Measurements from ENCODE around the gene DNASE1L3. TPM values are rescaled to one million over a fixed set of nuclear protein-coding genes. Genes with fewer than 3 reads are reported as not detected.

DNASE1L3 gene
- polyA plus RNA-seq (2012; ENCODE audit: insufficient read length, low read depth), result not detected

GRCh38 chr3:58210761-58211460 lies at the start of gene DNASE1L3:
TSS of gene DNASE1L3 (minus strand) at chr3:58210972. CDS start at chr3:58210906, 66 bp downstream.
- TF ChIP-seq SIN3A (IDR thresholded peaks at IDR 0.05; ENCODE audit: borderline replicate concordance, insufficient read depth, low read length) (no peak), REST (IDR thresholded peaks at IDR 0.05; ENCODE audit: insufficient read depth in 1 of 2, low read depth in 2 of 2, low read length in 2 of 2) (no peak), POLR2AphosphoS5 (IDR thresholded peaks at IDR 0.05; ENCODE audit: low read depth, low read length) (no peak)

GRCh38 chr3:58260261-58260731 lies 49.5 kb upstream of the DNASE1L3 start:
- TF ChIP-seq REST (IDR thresholded peaks at IDR 0.05; ENCODE audit: insufficient read depth in 1 of 2, low read depth in 2 of 2, low read length in 2 of 2) (no peak), SIN3A (IDR thresholded peaks at IDR 0.05; ENCODE audit: borderline replicate concordance, insufficient read depth, low read length) (no peak), POLR2AphosphoS5 (IDR thresholded peaks at IDR 0.05; ENCODE audit: low read depth, low read length) (no peak), TAF1 (IDR thresholded peaks at IDR 0.05; ENCODE audit: borderline replicate concordance, insufficient read depth, low read length) (no peak)

GRCh38 chr3:58258392-58259055 lies 47.8 kb upstream of the DNASE1L3 start:
- TF ChIP-seq REST (IDR thresholded peaks at IDR 0.05; ENCODE audit: insufficient read depth in 1 of 2, low read depth in 2 of 2, low read length in 2 of 2), result no peak
- no peak for TF ChIP-seq TAF1 (IDR thresholded peaks at IDR 0.05; ENCODE audit: borderline replicate concordance, insufficient read depth, low read length)
- no peak for TF ChIP-seq POLR2AphosphoS5 (IDR thresholded peaks at IDR 0.05; ENCODE audit: low read depth, low read length)
- no peak for TF ChIP-seq SIN3A (IDR thresholded peaks at IDR 0.05; ENCODE audit: borderline replicate concordance, insufficient read depth, low read length)
- TF ChIP-seq FOXP2 (optimal IDR thresholded peaks at IDR 0.05; ENCODE audit: borderline replicate concordance, extremely low read depth, extremely low read length, insufficient read depth), result no peak

GRCh38 chr3:58256511-58256910 lies 45.7 kb upstream of the DNASE1L3 start:
- TF ChIP-seq SIN3A (IDR thresholded peaks at IDR 0.05; ENCODE audit: borderline replicate concordance, insufficient read depth, low read length), result no peak
- TF ChIP-seq POLR2AphosphoS5 (IDR thresholded peaks at IDR 0.05; ENCODE audit: low read depth, low read length), result no peak
- TF ChIP-seq FOXP2 (optimal IDR thresholded peaks at IDR 0.05; ENCODE audit: borderline replicate concordance, extremely low read depth, extremely low read length, insufficient read depth), result no peak
- no peak for TF ChIP-seq TAF1 (IDR thresholded peaks at IDR 0.05; ENCODE audit: borderline replicate concordance, insufficient read depth, low read length)
- TF ChIP-seq REST (IDR thresholded peaks at IDR 0.05; ENCODE audit: insufficient read depth in 1 of 2, low read depth in 2 of 2, low read length in 2 of 2), result no peak
